MM.1S (cell line): Measurements from ENCODE around the gene RAP1GDS1.

Experiments used
- CTCF ChIP-seq: fragments of 300-600 bp; sonication (generic); IDR thresholded peaks from 2 replicates; pipeline ENCODE4 v1.5.1; 2016; ENCODE audit warnings: antibody characterized with exemption, low read length, mixed read lengths
- EZH2 ChIP-seq: fragments of 300-600 bp; sonication (generic); optimal IDR thresholded peaks from 2 replicates; pipeline ENCODE3; 2017; ENCODE audit warnings: low read depth, mild to moderate bottlenecking, antibody characterized with exemption, low read length, mixed read lengths

GRCh38 chr4:98468709-98469108 lies 207.5 kb downstream of the RAP1GDS1 start:
- no peak for TF ChIP-seq CTCF
- no peak for TF ChIP-seq EZH2
